Skeletal muscle tissue (tissue), 4 donors: ENCODE measurements around the gene NR1I2. TPM values are rescaled to one million over a fixed set of nuclear protein-coding genes. Genes with fewer than 3 reads are reported as not detected.
A peak's percentile ranks its signal among the peaks of the same experiment; 100 is the strongest.

Experiments
- H3K27ac ChIP-seq: one replicate; pipeline ENCODE4 v1.7.0; 2013; ENCODE audit warnings: mild to moderate bottlenecking, low read depth, low read length, inconsistent platforms
- H3K27me3 ChIP-seq, 3 donors: one replicate each; pipeline ENCODE4 v1.7.0; 2013; ENCODE audit warnings: low read length in 3 of 3; ENCODE audit not compliant: control insufficient read depth in 3 of 3, insufficient read depth in 3 of 3
- H3K36me3 ChIP-seq, 3 donors: one replicate each; pipeline ENCODE4 v1.7.0; 2013; ENCODE audit warnings: low read length in 3 of 3; ENCODE audit not compliant: control insufficient read depth in 3 of 3, insufficient read depth in 3 of 3
- H3K4me1 ChIP-seq, 3 donors: one replicate each; pipeline ENCODE4 v1.7.0; 2013; ENCODE audit warnings: low read length in 3 of 3, mild to moderate bottlenecking in 3 of 3; ENCODE audit not compliant: control insufficient read depth in 3 of 3, insufficient read depth in 3 of 3
- H3K4me3 ChIP-seq, 3 donors: one replicate each; pipeline ENCODE4 v1.7.0; 2013; ENCODE audit warnings: low read length in 3 of 3
- H3K9ac ChIP-seq, 3 donors: one replicate each; pipeline ENCODE4 v1.7.0; 2013; ENCODE audit warnings: low read length in 3 of 3, mild to moderate bottlenecking in 3 of 3, moderate library complexity in 2 of 3, low read depth in 1 of 3
- H3K9me3 ChIP-seq, 3 donors: one replicate each; pipeline ENCODE4 v1.7.0; 2013; ENCODE audit warnings: low read length in 3 of 3; ENCODE audit not compliant: control insufficient read depth in 3 of 3
- total RNA-seq: library from RNA; depleted of rRNA; stranded (reverse); fragments of >200 nt; gene quantifications from one replicate; pipeline ENCODE4 v1.2.3, GENCODE V29; 2014
- donor health status: Osteomylitis.

The NR1I2 gene
- total RNA-seq, 1 donor from 2014 or later: under 0.01 TPM

DNA sequence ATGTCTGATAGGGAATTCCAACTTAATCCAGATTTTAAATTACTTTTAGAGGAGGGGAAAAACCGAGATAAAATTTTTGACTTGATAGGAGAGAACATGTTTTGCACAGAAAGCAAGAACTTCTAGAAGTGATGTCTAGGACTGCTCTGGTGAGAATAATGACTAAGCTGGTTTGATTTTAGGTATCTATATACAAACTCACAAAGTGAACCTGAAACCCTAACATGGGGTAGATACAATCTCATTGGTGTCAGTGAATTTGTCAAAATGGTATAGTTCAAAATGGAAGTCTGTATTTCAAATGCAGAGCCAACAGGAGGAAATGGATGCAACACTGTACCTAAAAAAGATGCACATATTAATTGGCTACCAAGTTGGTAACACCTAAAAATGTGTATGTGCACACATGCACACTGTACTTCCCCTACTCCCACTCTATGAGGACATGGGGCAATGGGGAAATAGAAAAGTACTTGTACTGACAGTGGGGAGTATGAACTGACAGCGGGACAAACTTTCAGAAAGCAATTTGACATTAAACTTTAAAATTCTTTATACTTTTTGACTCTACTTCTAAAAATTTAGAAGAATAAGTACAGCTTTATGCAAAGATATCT lies 53.0 kb downstream of the NR1I2 start:
- H3K27ac ChIP-seq: no peak overlapping the region
- no peaks in the 10 kb centered on the region for H3K36me3 ChIP-seq
- no peaks in the 10 kb centered on the region for H3K9me3 ChIP-seq
- no peaks in the 10 kb centered on the region for H3K4me1 ChIP-seq
- H3K9ac ChIP-seq: no peak overlapping the region
- H3K4me3 ChIP-seq: no peak overlapping the region
- no peaks in the 10 kb centered on the region for H3K27me3 ChIP-seq

GRCh38 chr3:119835556-119835955 lies 53.7 kb downstream of the NR1I2 start:
- Histone ChIP-seq H3K27me3 (no peaks in the 10 kb centered on the region), H3K36me3 (no peaks in the 10 kb centered on the region), H3K9me3 (no peaks in the 10 kb centered on the region), H3K4me1 (peaks cover 0 to 3% (median 2%) of the 10 kb centered on the region in 3 donors), H3K9ac (no peak overlapping the region), H3K4me3 (no peak overlapping the region), H3K27ac (no peak overlapping the region)

DNA sequence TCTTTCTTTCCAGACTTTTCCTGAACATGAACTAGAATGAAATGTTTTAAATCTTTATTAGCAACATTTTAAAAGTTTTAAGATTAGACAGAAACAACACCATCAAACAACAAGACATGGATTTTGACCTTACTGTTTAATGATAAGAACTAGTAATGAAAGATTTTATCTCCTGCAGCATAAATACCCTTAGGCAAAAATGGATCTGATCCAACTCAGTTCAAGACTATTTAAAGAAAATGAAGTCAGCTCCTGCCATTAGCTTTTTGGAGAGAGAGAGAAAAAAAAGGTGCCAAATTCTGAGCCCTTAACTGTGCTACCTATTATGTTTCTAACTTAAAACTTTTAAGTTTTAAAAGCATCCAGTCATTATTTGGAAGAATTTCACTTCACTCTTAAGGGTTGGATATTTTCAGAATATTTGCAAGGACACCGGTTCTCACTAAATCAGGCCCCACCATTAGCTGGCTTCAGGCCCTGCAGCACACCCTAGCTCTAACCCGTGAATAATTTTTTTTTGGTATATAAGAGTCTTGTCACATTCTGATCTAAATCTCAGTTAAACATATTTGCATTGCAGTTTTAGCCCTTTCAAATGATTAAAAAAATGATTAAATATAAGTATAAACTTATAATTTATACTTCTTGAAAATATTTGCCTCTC lies 60.0 kb downstream of the NR1I2 start:
- H3K9ac ChIP-seq: peak overlapping the region in 1 of 3 donors; percentile 25
- H3K4me3 ChIP-seq: no peak overlapping the region
- H3K27ac ChIP-seq: peak overlapping the region; percentile 52
- peaks cover 0 to 4% (median 0%) of the 10 kb centered on the region in 3 donors for H3K36me3 ChIP-seq
- H3K4me1 ChIP-seq: peaks cover 3 to 9% (median 5%) of the 10 kb centered on the region in 3 donors
- H3K9me3 ChIP-seq: no peaks in the 10 kb centered on the region
- H3K27me3 ChIP-seq: no peaks in the 10 kb centered on the region

- H3K4me3 ChIP-seq: no peak overlapping the region
- H3K9ac ChIP-seq: no peak overlapping the region
- H3K4me1 ChIP-seq: no peaks in the 10 kb centered on the region
- H3K9me3 ChIP-seq: no peaks in the 10 kb centered on the region
- no peaks in the 10 kb centered on the region for H3K36me3 ChIP-seq
- H3K27me3 ChIP-seq: no peaks in the 10 kb centered on the region
- H3K27ac ChIP-seq: no peak overlapping the region
Observed at GRCh38 chr3:119849126-119849525, 67.2 kb downstream of the NR1I2 start.

- H3K4me3 ChIP-seq: no peak overlapping the region
- H3K27ac ChIP-seq: no peak overlapping the region
- no peaks in the 10 kb centered on the region for H3K9me3 ChIP-seq
- H3K27me3 ChIP-seq: no peaks in the 10 kb centered on the region
- H3K36me3 ChIP-seq: peaks cover 0 to 8% (median 7%) of the 10 kb centered on the region in 3 donors
- H3K9ac ChIP-seq: no peak overlapping the region
- no peaks in the 10 kb centered on the region for H3K4me1 ChIP-seq
Observed at GRCh38 chr3:119856695-119857094, 74.8 kb downstream of the NR1I2 start.

DNA sequence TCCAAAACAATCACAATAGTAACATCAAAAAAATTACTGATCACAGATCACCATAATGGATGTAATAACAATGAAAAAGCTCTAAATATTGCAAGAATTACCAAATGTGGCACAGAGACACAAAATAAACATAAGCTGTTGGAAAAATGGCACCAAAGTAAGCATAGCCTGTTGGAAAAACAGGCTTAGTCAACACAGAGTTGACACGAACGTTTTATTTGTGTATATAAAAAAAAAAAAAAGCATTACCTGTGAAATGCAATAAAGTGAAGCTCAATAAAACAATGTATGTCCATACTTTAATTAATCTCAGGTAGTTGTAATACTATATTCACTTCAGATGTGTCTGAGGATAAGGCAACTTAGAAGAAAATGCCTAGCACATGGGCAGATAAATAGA lies 77.1 kb downstream of the NR1I2 start:
- H3K9ac ChIP-seq: no peak overlapping the region
- H3K4me1 ChIP-seq: no peaks in the 10 kb centered on the region
- no peak overlapping the region for H3K4me3 ChIP-seq
- peaks cover 8 to 22% (median 17%) of the 10 kb centered on the region in 3 donors for H3K36me3 ChIP-seq
- H3K9me3 ChIP-seq: no peaks in the 10 kb centered on the region
- H3K27me3 ChIP-seq: no peaks in the 10 kb centered on the region
- H3K27ac ChIP-seq: no peak overlapping the region

DNA sequence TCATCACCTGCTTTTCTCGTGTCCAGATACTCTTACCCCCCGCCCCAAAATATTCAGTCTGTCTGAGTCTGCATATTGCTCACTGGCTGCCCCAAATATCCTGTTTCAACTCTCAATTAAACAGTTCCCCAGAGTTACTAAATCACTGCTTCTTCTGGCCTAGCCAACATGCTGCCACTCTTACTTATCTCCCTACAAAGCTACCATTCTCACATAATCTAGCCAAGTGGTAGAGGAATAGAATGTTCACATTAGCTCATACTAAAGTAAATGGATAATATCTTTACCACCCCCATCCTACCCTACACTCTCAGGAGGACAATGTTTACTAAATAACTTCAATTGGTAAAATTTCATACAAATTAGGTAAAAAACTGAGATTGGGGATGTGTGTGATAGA lies 77.8 kb downstream of the NR1I2 start:
- Histone ChIP-seq H3K36me3 (peaks cover 8 to 22% (median 17%) of the 10 kb centered on the region in 3 donors), H3K4me3 (no peak overlapping the region), H3K27ac (no peak overlapping the region)

GRCh38 chr3:119861681-119862080 lies 79.8 kb downstream of the NR1I2 start:
- no peak overlapping the region for H3K9ac ChIP-seq
- H3K4me1 ChIP-seq: no peaks in the 10 kb centered on the region
- peaks cover 8 to 22% (median 17%) of the 10 kb centered on the region in 3 donors for H3K36me3 ChIP-seq
- no peaks in the 10 kb centered on the region for H3K27me3 ChIP-seq
- no peak overlapping the region for H3K4me3 ChIP-seq
- H3K9me3 ChIP-seq: no peaks in the 10 kb centered on the region
- H3K27ac ChIP-seq: no peak overlapping the region

More for the DNA sequence above, 77.8 kb downstream of the NR1I2 start:
- Histone ChIP-seq H3K9ac (no peak overlapping the region), H3K27me3 (no peaks in the 10 kb centered on the region), H3K4me1 (no peaks in the 10 kb centered on the region), H3K9me3 (no peaks in the 10 kb centered on the region)

GRCh38 chr3:119862616-119863015 lies 80.7 kb downstream of the NR1I2 start:
- no peak overlapping the region for H3K27ac ChIP-seq
- H3K9me3 ChIP-seq: no peaks in the 10 kb centered on the region
- H3K36me3 ChIP-seq: peaks cover 8 to 22% (median 17%) of the 10 kb centered on the region in 3 donors
- no peak overlapping the region for H3K9ac ChIP-seq
- no peaks in the 10 kb centered on the region for H3K27me3 ChIP-seq
- H3K4me3 ChIP-seq: no peak overlapping the region
- H3K4me1 ChIP-seq: no peaks in the 10 kb centered on the region

DNA sequence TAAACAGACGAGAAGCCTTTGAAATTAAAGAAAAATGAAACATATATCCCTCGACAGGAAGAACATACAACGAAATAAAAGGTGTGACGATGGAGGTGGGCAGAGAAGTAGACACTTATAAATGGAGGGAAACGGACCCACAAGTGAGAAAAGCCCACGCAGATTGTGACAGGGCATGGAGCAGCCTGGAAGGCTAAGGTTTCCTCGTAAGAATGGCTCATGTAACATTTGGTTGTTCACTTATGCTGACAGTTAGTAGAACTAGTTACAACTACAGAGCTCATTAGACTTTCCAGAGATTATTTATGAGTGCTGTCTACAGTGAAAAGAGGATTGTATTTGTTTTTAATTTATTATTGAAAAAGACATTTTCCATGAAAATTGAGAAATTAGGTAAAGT lies 82.6 kb downstream of the NR1I2 start:
- Histone ChIP-seq H3K36me3 (peaks cover 8 to 13% (median 10%) of the 10 kb centered on the region in 3 donors), H3K9me3 (no peaks in the 10 kb centered on the region), H3K27ac (no peak overlapping the region), H3K4me1 (no peaks in the 10 kb centered on the region), H3K9ac (no peak overlapping the region), H3K27me3 (no peaks in the 10 kb centered on the region), H3K4me3 (no peak overlapping the region)
